HCT116 (cell line): Measurements from ENCODE around the gene FOXM1. TPM values are rescaled to one million over a fixed set of nuclear protein-coding genes. Genes with fewer than 3 reads are reported as not detected.

Source experiments
- ATAC-seq: fragments of 200-7000 bp; cut with Tn5 transposase; 2 replicates; pipeline ENCODE4 v1.9.1; 2020; ENCODE audit warnings: mild to moderate bottlenecking, moderate library complexity
- BruUV-seq: library from RNA; stranded (reverse); fragments of 400-500 nt; replicated peaks from 2 replicates; lab custom pipeline; 2021; lab: Mats Ljungman, UMichigan
- CTCF ChIA-PET: fragments of 300-600 bp; sonication (Branson Sonifier 250); formaldehyde crosslinking; loops from one replicate; lab custom pipeline; 2021; ENCODE audit warnings: antibody characterized with exemption; lab: Charles Lee
- POLR2A ChIA-PET: fragments of 300-600, 350-600 bp; sonication (Branson Sonifier 250); formaldehyde crosslinking; loops from one replicate; lab custom pipeline; 2021; ENCODE audit warnings: antibody characterized with exemption; lab: Charles Lee
- RAD21 ChIA-PET, 2 experiments: fragments of 300-600 bp; sonication (Branson Sonifier 250); formaldehyde crosslinking; loops; one replicate each; lab custom pipeline; 2023; ENCODE audit warnings: low total read pairs in 2 of 2; ENCODE audit not compliant: uncharacterized antibody in 2 of 2, unreplicated experiment in 2 of 2, low non-redundant PET in 1 of 2; lab: Charles Lee
- DNase-seq: peaks from one replicate; pipeline ENCODE4 v3.0.0-alpha.2; 2010; ENCODE audit warnings: low read depth, low spot score
- H2AFZ ChIP-seq: fragments of 200-600 bp; shearing (Covaris generic), sonication (generic); 2 replicates; pipeline ENCODE4 v1.6.1; 2017; ENCODE audit warnings: low read depth, mixed run types, mixed read lengths, antibody characterized with exemption, low read length; ENCODE audit not compliant: poor library complexity, severe bottlenecking
- H3K27ac ChIP-seq: 2 replicates; pipeline ENCODE4 v1.5.1; 2012; ENCODE audit warnings: low read depth, low read length
- H3K27me3 ChIP-seq: fragments of 200-600 bp; sonication (generic); 2 replicates; pipeline ENCODE4 v1.6.1; 2016; ENCODE audit warnings: mixed run types, low read length, mixed read lengths; ENCODE audit not compliant: insufficient read depth
- H3K36me3 ChIP-seq, 2 experiments: fragments of 200-500 bp in 1 of 2; fragments of 200-600 bp in 1 of 2; sonication (Bioruptor generic) in 1 of 2; sonication (generic) in 1 of 2; 2 replicates each; pipeline versions ENCODE4 v1.5.1 to v1.6.1; 2014 to 2016; ENCODE audit warnings: low read length in 2 of 2, inconsistent platforms in 1 of 2, mixed read lengths in 1 of 2, mixed run types in 1 of 2; ENCODE audit not compliant: insufficient read depth in 2 of 2, control insufficient read depth in 1 of 2
- H3K4me1 ChIP-seq, 2 experiments: fragments of 200-600 bp in 1 of 2; sonication (generic) in 1 of 2; 2 replicates each; pipeline versions ENCODE4 v1.5.1 to v1.6.1; 2012 to 2017; ENCODE audit warnings: low read length in 2 of 2, inconsistent platforms in 1 of 2, mild to moderate bottlenecking in 1 of 2, mixed read lengths in 1 of 2, mixed run types in 1 of 2, moderate library complexity in 1 of 2; ENCODE audit not compliant: insufficient read depth in 2 of 2, control insufficient read depth in 1 of 2
- H3K4me2 ChIP-seq: fragments of 200-600 bp; sonication (generic); 2 replicates; pipeline ENCODE4 v1.6.1; 2017; ENCODE audit warnings: mixed run types, low read length, mixed read lengths
- H3K4me3 ChIP-seq, 2 experiments: fragments of 200-600 bp in 1 of 2; sonication (generic) in 1 of 2; replicated peaks in 1 of 2; 2 replicates each; pipeline ENCODE4 v1.5.1; 2011 to 2016; ENCODE audit warnings: low read length in 2 of 2, control low read depth in 1 of 2, low read depth in 1 of 2, mild to moderate bottlenecking in 1 of 2, mixed read lengths in 1 of 2, mixed run types in 1 of 2
- H3K79me2 ChIP-seq: fragments of 200-600 bp; sonication (generic); 2 replicates; pipeline ENCODE4 v1.6.1; 2017; ENCODE audit warnings: mild to moderate bottlenecking, mixed run types, low read length, moderate library complexity, mixed read lengths; ENCODE audit not compliant: insufficient read depth
- H3K9ac ChIP-seq: fragments of 200-600 bp; sonication (generic); 2 replicates; pipeline ENCODE4 v1.6.1; 2016; ENCODE audit warnings: low read length, mixed read lengths
- H3K9me2 ChIP-seq: fragments of 200-600 bp; sonication (generic), shearing (Covaris generic); 2 replicates; pipeline ENCODE4 v1.6.1; 2017; ENCODE audit warnings: mixed run types, mild to moderate bottlenecking, moderate library complexity; ENCODE audit not compliant: insufficient read depth
- H3K9me3 ChIP-seq, 2 experiments: fragments of 200-500 bp in 1 of 2; fragments of 200-600 bp in 1 of 2; sonication (Bioruptor generic) in 1 of 2; sonication (generic) in 1 of 2; 2 replicates each; pipeline ENCODE4 v1.6.1; 2014 to 2017; ENCODE audit warnings: low read length in 2 of 2, mixed read lengths in 2 of 2, inconsistent platforms in 1 of 2, low read depth in 1 of 2, mild to moderate bottlenecking in 1 of 2, mixed run types in 1 of 2, moderate library complexity in 1 of 2; ENCODE audit not compliant: control insufficient read depth in 1 of 2, insufficient read depth in 1 of 2
- H4K20me1 ChIP-seq: fragments of 200-600 bp; sonication (generic), shearing (Covaris generic); 2 replicates; pipeline ENCODE4 v1.6.1; 2017; ENCODE audit warnings: mixed run types, mild to moderate bottlenecking, moderate library complexity; ENCODE audit not compliant: insufficient read depth
- ATF3 ChIP-seq: IDR thresholded peaks from 2 replicates; pipeline ENCODE4 v1.6.1; 2012
- CBX3 ChIP-seq: IDR thresholded peaks from 2 replicates; pipeline ENCODE4 v1.6.1; 2012; ENCODE audit warnings: low read depth
- CEBPB ChIP-seq: IDR thresholded peaks from 2 replicates; pipeline ENCODE4 v1.6.1; 2012; ENCODE audit warnings: low read depth
- CTCF ChIP-seq, 3 experiments: fragments of 200-600 bp in 1 of 3; sonication (generic) in 1 of 3; IDR thresholded peaks in 2 of 3; conservative IDR thresholded peaks in 1 of 3; 2 replicates each; pipeline ENCODE4 v1.5.1; 2012 to 2017; ENCODE audit warnings: low read depth in 2 of 3, low read length in 2 of 3, antibody characterized with exemption in 1 of 3, borderline replicate concordance in 1 of 3, control low read depth in 1 of 3, mild to moderate bottlenecking in 1 of 3, mixed read lengths in 1 of 3, mixed run types in 1 of 3, moderate library complexity in 1 of 3; ENCODE audit not compliant: insufficient read depth in 1 of 3
- EGR1 ChIP-seq: IDR thresholded peaks from 2 replicates; pipeline ENCODE4 v1.6.1; 2012; ENCODE audit warnings: low read depth
- ELF1 ChIP-seq: IDR thresholded peaks from 2 replicates; pipeline ENCODE4 v1.6.1; 2012; ENCODE audit warnings: low read depth, borderline replicate concordance
- EZH2 ChIP-seq: fragments of 200-600 bp; sonication (generic); IDR thresholded peaks from 2 replicates; pipeline ENCODE4 v1.6.1; 2017; ENCODE audit warnings: antibody characterized with exemption, mixed run types
- MAX ChIP-seq: IDR thresholded peaks from 2 replicates; pipeline ENCODE4 v1.6.1; 2012
- POLR2A ChIP-seq: IDR thresholded peaks from 2 replicates; pipeline ENCODE4 v1.7.0; 2011; ENCODE audit warnings: borderline replicate concordance; ENCODE audit not compliant: insufficient read depth, insufficient read length; ENCODE audit errors: extremely low read depth
- POLR2AphosphoS5 ChIP-seq: IDR thresholded peaks from 2 replicates; pipeline ENCODE4 v1.6.1; 2011; ENCODE audit warnings: mild to moderate bottlenecking, low read depth, low read length, moderate library complexity
- RAD21 ChIP-seq: IDR thresholded peaks from 2 replicates; pipeline ENCODE4 v1.6.1; 2012; ENCODE audit warnings: low read depth, mild to moderate bottlenecking
- SP1 ChIP-seq: IDR thresholded peaks from 2 replicates; pipeline ENCODE4 v1.6.1; 2012; ENCODE audit warnings: low read depth
- SRF ChIP-seq: IDR thresholded peaks from 2 replicates; pipeline ENCODE4 v1.6.1; 2012; ENCODE audit warnings: low read depth
- TCF7L2 ChIP-seq: IDR thresholded peaks from 2 replicates; pipeline ENCODE4 v1.7.0; 2011; ENCODE audit warnings: borderline replicate concordance, inconsistent platforms; ENCODE audit not compliant: insufficient read depth, insufficient read length; ENCODE audit errors: extremely low read depth
- YY1 ChIP-seq: IDR thresholded peaks from 2 replicates; pipeline ENCODE4 v1.6.1; 2011; ENCODE audit warnings: low read length, low read depth, moderate library complexity, mild to moderate bottlenecking; ENCODE audit not compliant: insufficient replicate concordance; ENCODE audit errors: extremely low read depth
- intact Hi-C: fragments of 100-400 bp; cut with micrococcal nuclease; formaldehyde crosslinking; loops from 2 replicates; pipeline ENCODE4 v1.10.0; 2022
- total RNA-seq: library from RNA; stranded (reverse); gene quantifications from one replicate; pipeline ENCODE4 v1.2.1, GENCODE V29; 2021; ENCODE audit not compliant: unreplicated experiment

FOXM1 gene
- total RNA-seq, 1 experiment from 2014 or later: 85.1 TPM

GRCh38 chr12:2855546-2855945 lies 21.4 kb downstream of the FOXM1 start:
- DNase-seq (no peak), ATAC-seq (no peak)
- Histone ChIP-seq H3K9me3 (no peaks in the 10 kb centered on the region), H4K20me1 (no peaks in the 10 kb centered on the region), H3K4me1 (peaks cover 0 to 3% of the 10 kb centered on the region in 2 experiments; a peak in 2 of 4 replicates), H3K27me3 (no peaks in the 10 kb centered on the region), H3K36me3 (peaks cover 19 to 21% of the 10 kb centered on the region in 2 experiments; a peak in 3 of 4 replicates), H3K4me3 (no peak overlapping the region), H3K79me2 (no peaks in the 10 kb centered on the region), H3K9ac (no peak overlapping the region), H3K27ac (no peak overlapping the region), H2AFZ (no peak overlapping the region), H3K9me2 (no peaks in the 10 kb centered on the region), H3K4me2 (no peak overlapping the region)
- ChIA-PET CTCF (interaction anchor here (0.6 kb wide), 1 partner anchor 263 kb away, joined by 3 read pairs; no protein-coding TSS in a partner anchor), POLR2A (no interaction called here), RAD21 (no interaction called here)
- no peak for TF ChIP-seq EZH2
- intact Hi-C loops: no loop called here
- no TSS peak for BruUV-seq

GRCh38 chr12:2854669-2855453 lies 22.1 kb downstream of the FOXM1 start:
- POLR2A ChIA-PET: no interaction called here
- Histone ChIP-seq H3K9ac (no peak overlapping the region), H3K4me3 (no peak overlapping the region), H4K20me1 (no peaks in the 10 kb centered on the region), H3K27ac (no peak overlapping the region), H3K36me3 (peaks cover 18 to 19% of the 10 kb centered on the region in 2 experiments; a peak in 3 of 4 replicates), H3K4me1 (peaks cover 0 to 3% of the 10 kb centered on the region in 2 experiments; a peak in 2 of 4 replicates), H3K27me3 (no peaks in the 10 kb centered on the region), H3K79me2 (no peaks in the 10 kb centered on the region), H3K9me2 (no peaks in the 10 kb centered on the region), H2AFZ (no peak overlapping the region), H3K9me3 (no peaks in the 10 kb centered on the region), H3K4me2 (no peak overlapping the region)
- ATAC-seq (no peak), DNase-seq (no peak)
- BruUV-seq: no TSS peak
- RAD21 ChIA-PET: no interaction called here
- intact Hi-C loops: no loop called here
- CTCF ChIA-PET: interaction anchor here (0.7 to 2.0 kb wide), 6 partner anchors 10 to 187 kb away, joined by 3 to 13 read pairs (median 6); no protein-coding TSS in a partner anchor
- TF ChIP-seq CTCF (IDR thresholded peaks at IDR 0.05 in 2 of 3, conservative IDR thresholded peaks at IDR 0.05 in 1 of 3; ENCODE audit: borderline replicate concordance in 1 of 3, insufficient read depth in 1 of 3, low read depth in 2 of 3, low read length in 2 of 3) (no peak), YY1 (no peak), CBX3 (no peak), ELF1 (no peak), EGR1 (no peak), RAD21 (no peak), MAX (no peak), POLR2AphosphoS5 (no peak), TCF7L2 (no peak), POLR2A (no peak), ATF3 (no peak), CEBPB (no peak), SP1 (no peak), SRF (no peak)
